H9 (cell line): ENCODE results near the gene HK3. TPM values are rescaled to one million over a fixed set of nuclear protein-coding genes. Genes with fewer than 3 reads are reported as not detected.
A peak's percentile ranks its signal among the peaks of the same experiment; 100 is the strongest.

Experiments
- DNase-seq: peaks from one replicate; pipeline ENCODE4 v3.0.0-alpha.2; 2017
- H2AFZ ChIP-seq: one replicate; pipeline ENCODE4 v1.6.1; 2013; ENCODE audit warnings: mild to moderate bottlenecking, low read length, control low read depth, moderate library complexity
- H2AK5ac ChIP-seq: 2 replicates; pipeline ENCODE4 v1.6.1; 2013; ENCODE audit warnings: low read length, control low read depth, mixed read lengths; ENCODE audit not compliant: insufficient read length
- H2BK120ac ChIP-seq: one replicate; pipeline ENCODE4 v1.6.1; 2013; ENCODE audit warnings: low read depth, mild to moderate bottlenecking, low read length, control low read depth, inconsistent platforms; ENCODE audit not compliant: poor library complexity, severe bottlenecking
- H2BK12ac ChIP-seq: 2 replicates; pipeline ENCODE4 v1.6.1; 2013; ENCODE audit warnings: low read length, control low read depth, mixed read lengths, low read depth; ENCODE audit not compliant: insufficient read length
- H2BK15ac ChIP-seq: 2 replicates; pipeline ENCODE4 v1.6.1; 2013; ENCODE audit warnings: low read depth, low read length, control low read depth
- H2BK20ac ChIP-seq: one replicate; pipeline ENCODE4 v1.6.1; 2013; ENCODE audit warnings: low read depth, mild to moderate bottlenecking, low read length, control low read depth, inconsistent platforms; ENCODE audit not compliant: poor library complexity, severe bottlenecking
- H2BK5ac ChIP-seq: 2 replicates; pipeline ENCODE4 v1.6.1; 2013; ENCODE audit warnings: low read length, control low read depth, mixed read lengths; ENCODE audit not compliant: insufficient read length
- H3K14ac ChIP-seq: 2 replicates; pipeline ENCODE4 v1.6.1; 2013; ENCODE audit warnings: low read length, control low read depth; ENCODE audit not compliant: insufficient read depth
- H3K18ac ChIP-seq: 2 replicates; pipeline ENCODE4 v1.6.1; 2013; ENCODE audit warnings: low read depth, mild to moderate bottlenecking, mixed read lengths, low read length, control low read depth; ENCODE audit not compliant: insufficient read length
- H3K23ac ChIP-seq: 2 replicates; pipeline ENCODE4 v1.6.1; 2013; ENCODE audit warnings: low read length, control low read depth, mixed read lengths, low read depth; ENCODE audit not compliant: insufficient read length
- H3K23me2 ChIP-seq: 2 replicates; pipeline ENCODE4 v1.6.1; 2013; ENCODE audit warnings: low read depth, mild to moderate bottlenecking, mixed read lengths, low read length, control low read depth; ENCODE audit not compliant: insufficient read length, poor library complexity, severe bottlenecking
- H3K27ac ChIP-seq: 2 replicates; pipeline ENCODE4 v1.5.1; 2013; ENCODE audit warnings: low read length, control low read depth, mixed read lengths, low read depth; ENCODE audit not compliant: insufficient read length
- H3K27me3 ChIP-seq: 2 replicates; pipeline ENCODE4 v1.6.1; 2013; ENCODE audit warnings: low read length, control low read depth, inconsistent platforms; ENCODE audit not compliant: insufficient read depth
- H3K4ac ChIP-seq: 2 replicates; pipeline ENCODE4 v1.6.1; 2013; ENCODE audit warnings: low read depth, mild to moderate bottlenecking, control low read depth, inconsistent platforms, low read length, moderate library complexity
- H3K4me1 ChIP-seq: 2 replicates; pipeline ENCODE4 v1.6.1; 2013; ENCODE audit warnings: low read length, control low read depth, inconsistent platforms; ENCODE audit not compliant: insufficient read depth
- H3K4me2 ChIP-seq: 2 replicates; pipeline ENCODE4 v1.6.1; 2013; ENCODE audit warnings: low read length, control low read depth, mixed read lengths; ENCODE audit not compliant: insufficient read length, insufficient read depth
- H3K56ac ChIP-seq: 2 replicates; pipeline ENCODE4 v1.6.1; 2013; ENCODE audit warnings: low read depth, mild to moderate bottlenecking, mixed read lengths, low read length, control low read depth; ENCODE audit not compliant: insufficient read length
- H3K79me1 ChIP-seq: 2 replicates; pipeline ENCODE4 v1.6.1; 2013; ENCODE audit warnings: low read depth, mild to moderate bottlenecking, moderate library complexity, low read length, control low read depth, inconsistent platforms; ENCODE audit not compliant: insufficient read depth, poor library complexity, severe bottlenecking
- H3K79me2 ChIP-seq: 2 replicates; pipeline ENCODE4 v1.6.1; 2013; ENCODE audit warnings: low read length, control low read depth, inconsistent platforms; ENCODE audit not compliant: insufficient read depth
- H3K9ac ChIP-seq: 2 replicates; pipeline ENCODE4 v1.6.1; 2013; ENCODE audit warnings: low read length, control low read depth, mixed read lengths; ENCODE audit not compliant: insufficient read length; ENCODE audit errors: extremely low read depth
- H3K9me3 ChIP-seq: one replicate; pipeline ENCODE4 v1.6.1; 2013; ENCODE audit warnings: low read depth, low read length, inconsistent platforms; ENCODE audit not compliant: control insufficient read depth
- H3T11ph ChIP-seq: one replicate; pipeline ENCODE4 v1.6.1; 2013; ENCODE audit warnings: mild to moderate bottlenecking, low read length, control low read depth, inconsistent platforms
- H4K20me1 ChIP-seq: one replicate; pipeline ENCODE4 v1.6.1; 2013; ENCODE audit not compliant: control insufficient read depth, insufficient read length, insufficient read depth
- H4K5ac ChIP-seq: 2 replicates; pipeline ENCODE4 v1.6.1; 2013; ENCODE audit warnings: low read depth, mild to moderate bottlenecking, mixed read lengths, low read length, control low read depth; ENCODE audit not compliant: insufficient read length
- H4K8ac ChIP-seq: replicated peaks from 2 replicates; pipeline ENCODE4 v1.6.1; 2013; ENCODE audit warnings: low read length, control low read depth, mixed read lengths, low read depth; ENCODE audit not compliant: insufficient read length
- H4K91ac ChIP-seq: 2 replicates; pipeline ENCODE4 v1.6.1; 2013; ENCODE audit warnings: low read depth, mild to moderate bottlenecking, moderate library complexity, mixed read lengths, low read length, control low read depth; ENCODE audit not compliant: insufficient read length
- H3K27ac Mint-ChIP-seq, 3 experiments: 2 replicates in 2 of 3; 3 replicates in 1 of 3; pipeline ENCODE4 v1.8.0; 2020 to 2021; ENCODE audit warnings: mixed read lengths in 3 of 3, mild to moderate bottlenecking in 1 of 3, moderate library complexity in 1 of 3
- H3K27me3 Mint-ChIP-seq: 2 replicates; pipeline ENCODE4 v1.8.0; 2021; ENCODE audit warnings: low read depth, mild to moderate bottlenecking, moderate library complexity, mixed read lengths
- H3K36me3 Mint-ChIP-seq, 3 experiments: 2 replicates in 2 of 3; 3 replicates in 1 of 3; pipeline ENCODE4 v1.8.0; 2020 to 2021; ENCODE audit warnings: low read depth in 3 of 3, mixed read lengths in 3 of 3; ENCODE audit not compliant: insufficient read depth in 1 of 3
- H3K4me1 Mint-ChIP-seq, 2 experiments: 2 replicates each; pipeline ENCODE4 v1.8.0; 2020; ENCODE audit warnings: mixed read lengths in 2 of 2
- H3K4me3 Mint-ChIP-seq, 2 experiments: 2 replicates in 1 of 2; 3 replicates in 1 of 2; pipeline ENCODE4 v1.8.0; 2020 to 2021; ENCODE audit warnings: mild to moderate bottlenecking in 2 of 2, mixed read lengths in 2 of 2, moderate library complexity in 1 of 2
- H3K9me3 Mint-ChIP-seq, 2 experiments: 2 replicates in 1 of 2; 3 replicates in 1 of 2; pipeline ENCODE4 v1.8.0; 2020; ENCODE audit warnings: mild to moderate bottlenecking in 2 of 2, mixed read lengths in 2 of 2, moderate library complexity in 1 of 2
- WGBS: extraction: QIAGEN DNeasy Blood & Tissue Kit; methylation state at CpG from one replicate; pipeline ENCODE4 v1.1.7; 2013; ENCODE audit warnings: missing lambda C conversion rate, low lambda C conversion rate, mixed read lengths; ENCODE audit not compliant: insufficient read length; ENCODE audit errors: extremely low coverage; 5-methylcytosine and 5-hydroxymethylcytosine counted together
- total RNA-seq: library from RNA; stranded (reverse); gene quantifications from 2 replicates; pipeline ENCODE4 v1.2.1, GENCODE V29; 2021
- TF ChIP-seq, protein P1 (sequence below): fragments of 200-600 bp; sonication (generic); conservative IDR thresholded peaks from 3 replicates; pipeline ENCODE4 v1.8.0; 2021; ENCODE audit warnings: antibody characterized with exemption, mild to moderate bottlenecking

Gene HK3
- total RNA-seq, 1 experiment from 2014 or later = not detected

DNA sequence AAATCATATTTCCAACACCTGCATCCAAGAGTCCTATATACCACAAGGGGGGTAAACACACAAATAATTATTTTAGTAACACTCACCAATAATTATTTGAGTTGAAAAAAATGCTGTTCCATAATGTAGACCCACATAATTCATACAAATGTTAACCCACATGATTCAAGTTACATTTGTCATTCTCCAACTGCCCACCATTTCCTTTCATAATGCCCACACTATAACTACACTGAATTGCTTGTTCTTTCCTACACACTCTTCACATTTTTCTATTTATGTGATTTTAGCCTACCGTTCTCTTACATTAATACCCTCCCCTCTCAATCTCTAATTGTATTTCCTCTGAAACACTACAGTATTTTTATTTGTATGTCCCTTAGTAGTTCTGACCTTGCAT lies 35.9 kb upstream of the HK3 start:
- H2AFZ ChIP-seq = no peak overlapping the region
- H3K14ac ChIP-seq = no peak overlapping the region
- DNase-seq = no peak
- no peaks in the 10 kb centered on the region for H3K9me3 ChIP-seq
- H3K9me3 Mint-ChIP-seq = no peaks in the 10 kb centered on the region
- H3K4me2 ChIP-seq = no peak overlapping the region
- H2AK5ac ChIP-seq = no peak overlapping the region
- no peaks in the 10 kb centered on the region for H3K23me2 ChIP-seq
- TF ChIP-seq, protein P1, sequence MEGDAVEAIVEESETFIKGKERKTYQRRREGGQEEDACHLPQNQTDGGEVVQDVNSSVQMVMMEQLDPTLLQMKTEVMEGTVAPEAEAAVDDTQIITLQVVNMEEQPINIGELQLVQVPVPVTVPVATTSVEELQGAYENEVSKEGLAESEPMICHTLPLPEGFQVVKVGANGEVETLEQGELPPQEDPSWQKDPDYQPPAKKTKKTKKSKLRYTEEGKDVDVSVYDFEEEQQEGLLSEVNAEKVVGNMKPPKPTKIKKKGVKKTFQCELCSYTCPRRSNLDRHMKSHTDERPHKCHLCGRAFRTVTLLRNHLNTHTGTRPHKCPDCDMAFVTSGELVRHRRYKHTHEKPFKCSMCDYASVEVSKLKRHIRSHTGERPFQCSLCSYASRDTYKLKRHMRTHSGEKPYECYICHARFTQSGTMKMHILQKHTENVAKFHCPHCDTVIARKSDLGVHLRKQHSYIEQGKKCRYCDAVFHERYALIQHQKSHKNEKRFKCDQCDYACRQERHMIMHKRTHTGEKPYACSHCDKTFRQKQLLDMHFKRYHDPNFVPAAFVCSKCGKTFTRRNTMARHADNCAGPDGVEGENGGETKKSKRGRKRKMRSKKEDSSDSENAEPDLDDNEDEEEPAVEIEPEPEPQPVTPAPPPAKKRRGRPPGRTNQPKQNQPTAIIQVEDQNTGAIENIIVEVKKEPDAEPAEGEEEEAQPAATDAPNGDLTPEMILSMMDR = no peak
- H3K18ac ChIP-seq = no peak overlapping the region
- H4K91ac ChIP-seq = no peak overlapping the region
- no peak overlapping the region for H2BK5ac ChIP-seq
- no peaks in the 10 kb centered on the region for H3K4me1 ChIP-seq
- H3K56ac ChIP-seq = no peak overlapping the region
- H3K23ac ChIP-seq = no peak overlapping the region
- H3K36me3 Mint-ChIP-seq = peaks cover 11 to 60% (median 33%) of the 10 kb centered on the region in 3 experiments; a peak in 6 of 7 replicates
- H3K27me3 ChIP-seq = no peaks in the 10 kb centered on the region
- H3K27me3 Mint-ChIP-seq = no peaks in the 10 kb centered on the region
- H3K4ac ChIP-seq = no peak overlapping the region
- peaks cover 2 to 3% of the 10 kb centered on the region in 2 experiments; a peak in 2 of 4 replicates for H3K4me1 Mint-ChIP-seq
- no peak overlapping the region for H2BK12ac ChIP-seq
- no peak overlapping the region for H3K9ac ChIP-seq
- no peak overlapping the region for H4K5ac ChIP-seq
- H4K20me1 ChIP-seq = no peaks in the 10 kb centered on the region
- no peak overlapping the region for H4K8ac ChIP-seq
- WGBS = 100% methylated on average over 1 of the region's 1 CpG
- peak overlapping the region in 1 of 3 experiments; percentile 4; a peak in 2 of 7 replicates for H3K27ac Mint-ChIP-seq
- no peaks in the 10 kb centered on the region for H3K79me2 ChIP-seq
- H3K27ac ChIP-seq = no peak overlapping the region
- H3K79me1 ChIP-seq = no peaks in the 10 kb centered on the region
- H2BK15ac ChIP-seq = no peak overlapping the region
- H2BK120ac ChIP-seq = no peak overlapping the region
- H3K4me3 Mint-ChIP-seq = no peak overlapping the region
- no peak overlapping the region for H2BK20ac ChIP-seq
- H3T11ph ChIP-seq = no peak overlapping the region
